DMS79 (cell line): ENCODE data around the gene DYNLRB1.

Source experiments
- DNase-seq: peaks from one replicate; lab custom pipeline; 2025; lab: John Stamatoyannopoulos, UW

The DYNLRB1 gene

GRCh38 chr20:34534391-34535165 is 18.4 kb downstream of the DYNLRB1 start:
- no peak for DNase-seq

GRCh38 chr20:34535301-34535840 is 19.1 kb downstream of the DYNLRB1 start:
- DNase-seq = no peak

GRCh38 chr20:34535857-34536256 is 19.6 kb downstream of the DYNLRB1 start:
- no peak for DNase-seq

GRCh38 chr20:34536798-34537394 is 20.7 kb downstream of the DYNLRB1 start:
- no peak for DNase-seq

- DNase-seq = no peak
These were observed 21.4 kb downstream of the DYNLRB1 start for GRCh38 chr20:34537651-34538050.

GRCh38 chr20:34538671-34539123 is 22.5 kb downstream of the DYNLRB1 start:
- no peak for DNase-seq

- no peak for DNase-seq
These were observed 23.5 kb downstream of the DYNLRB1 start for GRCh38 chr20:34539756-34540155.

- DNase-seq = no peak
These were observed 24.5 kb downstream of the DYNLRB1 start for GRCh38 chr20:34540596-34541263.

GRCh38 chr20:34541264-34541901 is 25.2 kb downstream of the DYNLRB1 start:
- DNase-seq = no peak

GRCh38 chr20:34541917-34542316 is 25.7 kb downstream of the DYNLRB1 start:
- no peak for DNase-seq

GRCh38 chr20:34542439-34542838 is 26.2 kb downstream of the DYNLRB1 start:
- DNase-seq = no peak

- no peak for DNase-seq
These were observed 27.3 kb downstream of the DYNLRB1 start for GRCh38 chr20:34543463-34544056.

GRCh38 chr20:34544109-34544796 is 28.0 kb downstream of the DYNLRB1 start:
- DNase-seq = peak; percentile 15

- peak; percentile 83 for DNase-seq
These were observed 30.5 kb downstream of the DYNLRB1 start for GRCh38 chr20:34546751-34547181.

- DNase-seq = no peak
These were observed 31.8 kb downstream of the DYNLRB1 start for GRCh38 chr20:34547844-34548613.

- DNase-seq = no peak
These were observed 33.2 kb downstream of the DYNLRB1 start for GRCh38 chr20:34549291-34549928.

- no peak for DNase-seq
These were observed 33.7 kb downstream of the DYNLRB1 start for GRCh38 chr20:34549929-34550305.

GRCh38 chr20:34552569-34552968 is 36.3 kb downstream of the DYNLRB1 start:
- no peak for DNase-seq

GRCh38 chr20:34553366-34553867 is 37.2 kb downstream of the DYNLRB1 start:
- no peak for DNase-seq

- no peak for DNase-seq
These were observed 41.7 kb downstream of the DYNLRB1 start for GRCh38 chr20:34557936-34558319.
